Esophagus muscularis mucosa (tissue), 4 donors: ENCODE results near the gene GPR18.

Source experiments
- EP300 ChIP-seq: sonication (generic); formaldehyde crosslinking; IDR thresholded peaks from one replicate; pipeline ENCODE4 v1.6.1; 2017; ENCODE audit warnings: antibody characterized with exemption
- POLR2AphosphoS5 ChIP-seq, 2 donors: sonication (generic); formaldehyde crosslinking; IDR thresholded peaks; one replicate each; pipeline ENCODE4 v1.6.1; 2017; ENCODE audit warnings: antibody characterized with exemption in 2 of 2
- TF ChIP-seq, protein P1 (sequence below), 3 experiments: fragments of 200-600 bp in 2 of 3; fragments of 450-650 bp in 1 of 3; sonication (generic) in 2 of 3; IDR thresholded peaks; one replicate each; pipeline ENCODE4 v1.5.1; 2017 to 2019; ENCODE audit warnings: antibody characterized with exemption in 3 of 3, mild to moderate bottlenecking in 2 of 3, moderate library complexity in 1 of 3

DNA sequence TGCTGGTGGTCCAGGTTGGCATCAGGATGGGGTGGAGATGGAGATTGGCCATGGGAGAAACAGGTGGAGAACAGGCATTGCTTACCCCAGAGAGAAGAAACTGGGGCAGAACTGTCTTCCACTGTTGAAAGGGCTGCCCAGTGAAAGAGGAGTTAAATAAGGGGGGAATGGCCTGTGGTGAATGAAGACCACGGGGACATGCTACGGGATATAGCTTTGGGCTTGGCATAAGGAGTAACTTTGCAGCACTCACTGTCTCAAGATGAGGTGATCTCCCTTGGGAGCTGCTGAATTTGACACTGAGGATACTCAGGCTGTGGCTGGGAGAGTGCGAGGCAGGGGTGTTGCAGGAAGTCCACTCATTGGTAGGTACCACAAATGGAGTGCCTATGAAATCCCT, 10.6 kb upstream of the GPR18 start:
- TF ChIP-seq, protein P1, sequence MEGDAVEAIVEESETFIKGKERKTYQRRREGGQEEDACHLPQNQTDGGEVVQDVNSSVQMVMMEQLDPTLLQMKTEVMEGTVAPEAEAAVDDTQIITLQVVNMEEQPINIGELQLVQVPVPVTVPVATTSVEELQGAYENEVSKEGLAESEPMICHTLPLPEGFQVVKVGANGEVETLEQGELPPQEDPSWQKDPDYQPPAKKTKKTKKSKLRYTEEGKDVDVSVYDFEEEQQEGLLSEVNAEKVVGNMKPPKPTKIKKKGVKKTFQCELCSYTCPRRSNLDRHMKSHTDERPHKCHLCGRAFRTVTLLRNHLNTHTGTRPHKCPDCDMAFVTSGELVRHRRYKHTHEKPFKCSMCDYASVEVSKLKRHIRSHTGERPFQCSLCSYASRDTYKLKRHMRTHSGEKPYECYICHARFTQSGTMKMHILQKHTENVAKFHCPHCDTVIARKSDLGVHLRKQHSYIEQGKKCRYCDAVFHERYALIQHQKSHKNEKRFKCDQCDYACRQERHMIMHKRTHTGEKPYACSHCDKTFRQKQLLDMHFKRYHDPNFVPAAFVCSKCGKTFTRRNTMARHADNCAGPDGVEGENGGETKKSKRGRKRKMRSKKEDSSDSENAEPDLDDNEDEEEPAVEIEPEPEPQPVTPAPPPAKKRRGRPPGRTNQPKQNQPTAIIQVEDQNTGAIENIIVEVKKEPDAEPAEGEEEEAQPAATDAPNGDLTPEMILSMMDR (IDR thresholded peaks at IDR 0.05): no peak
- TF ChIP-seq POLR2AphosphoS5 (IDR thresholded peaks at IDR 0.05) (no peak), EP300 (no peak)
